Measurements from ENCODE around the gene UBL7.

DNA sequence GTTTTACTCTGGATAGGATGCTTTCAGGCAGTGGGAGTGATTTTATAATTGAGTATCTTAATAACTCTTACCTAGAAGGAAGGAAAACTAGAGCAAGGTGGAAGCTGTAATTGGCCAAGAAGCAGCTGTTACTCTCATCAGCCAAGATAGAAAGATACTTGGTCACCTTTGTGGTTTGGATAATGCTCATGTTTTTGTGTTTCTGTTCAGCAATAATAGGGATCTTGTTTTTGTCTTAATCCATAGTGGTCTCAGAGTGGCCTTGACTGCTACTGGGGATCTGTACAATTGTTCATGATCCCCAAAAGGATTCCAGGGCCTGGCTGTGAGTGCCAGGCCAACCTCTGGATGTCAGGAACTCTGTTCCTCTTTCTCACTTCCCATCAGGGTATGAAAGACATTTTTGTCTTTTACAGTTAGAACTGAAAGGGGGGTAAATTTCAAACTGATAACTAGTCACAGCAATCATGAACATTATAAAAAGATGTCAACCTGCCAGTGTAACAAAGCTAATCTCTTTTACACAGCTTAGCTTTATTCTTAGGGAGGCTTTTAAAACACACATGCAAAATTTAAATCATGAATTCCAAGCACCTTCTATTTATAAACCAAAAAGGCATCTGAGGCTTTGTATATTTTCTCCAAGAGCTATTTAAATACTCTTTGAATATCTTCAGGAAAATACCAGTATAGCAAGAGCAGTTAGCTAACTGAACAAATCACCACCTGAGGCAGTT is 6.0 kb downstream of the UBL7 start:
- TF ChIP-seq, protein P1, sequence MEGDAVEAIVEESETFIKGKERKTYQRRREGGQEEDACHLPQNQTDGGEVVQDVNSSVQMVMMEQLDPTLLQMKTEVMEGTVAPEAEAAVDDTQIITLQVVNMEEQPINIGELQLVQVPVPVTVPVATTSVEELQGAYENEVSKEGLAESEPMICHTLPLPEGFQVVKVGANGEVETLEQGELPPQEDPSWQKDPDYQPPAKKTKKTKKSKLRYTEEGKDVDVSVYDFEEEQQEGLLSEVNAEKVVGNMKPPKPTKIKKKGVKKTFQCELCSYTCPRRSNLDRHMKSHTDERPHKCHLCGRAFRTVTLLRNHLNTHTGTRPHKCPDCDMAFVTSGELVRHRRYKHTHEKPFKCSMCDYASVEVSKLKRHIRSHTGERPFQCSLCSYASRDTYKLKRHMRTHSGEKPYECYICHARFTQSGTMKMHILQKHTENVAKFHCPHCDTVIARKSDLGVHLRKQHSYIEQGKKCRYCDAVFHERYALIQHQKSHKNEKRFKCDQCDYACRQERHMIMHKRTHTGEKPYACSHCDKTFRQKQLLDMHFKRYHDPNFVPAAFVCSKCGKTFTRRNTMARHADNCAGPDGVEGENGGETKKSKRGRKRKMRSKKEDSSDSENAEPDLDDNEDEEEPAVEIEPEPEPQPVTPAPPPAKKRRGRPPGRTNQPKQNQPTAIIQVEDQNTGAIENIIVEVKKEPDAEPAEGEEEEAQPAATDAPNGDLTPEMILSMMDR (IDR thresholded peaks at IDR 0.05; ENCODE audit: poor library complexity), result no peak
- TF ChIP-seq EZH2 (IDR thresholded peaks at IDR 0.05; ENCODE audit: borderline replicate concordance), result no peak
